HG03575 (cell line): ENCODE measurements around the gene SH3RF3.
"Not testable (repeated sequence)": the region's sequence is repeated elsewhere in the genome, so short reads cannot be mapped to it uniquely, and the experiment has no call there.

Source experiments
- ATAC-seq: cut with Tn5 transposase; IDR thresholded peaks from one replicate; pipeline ENCODE4 v1.9.1; 2021; ENCODE audit not compliant: unreplicated experiment, insufficient number of reproducible peaks, low FRiP score; ENCODE audit errors: extremely low read depth

Gene SH3RF3

DNA sequence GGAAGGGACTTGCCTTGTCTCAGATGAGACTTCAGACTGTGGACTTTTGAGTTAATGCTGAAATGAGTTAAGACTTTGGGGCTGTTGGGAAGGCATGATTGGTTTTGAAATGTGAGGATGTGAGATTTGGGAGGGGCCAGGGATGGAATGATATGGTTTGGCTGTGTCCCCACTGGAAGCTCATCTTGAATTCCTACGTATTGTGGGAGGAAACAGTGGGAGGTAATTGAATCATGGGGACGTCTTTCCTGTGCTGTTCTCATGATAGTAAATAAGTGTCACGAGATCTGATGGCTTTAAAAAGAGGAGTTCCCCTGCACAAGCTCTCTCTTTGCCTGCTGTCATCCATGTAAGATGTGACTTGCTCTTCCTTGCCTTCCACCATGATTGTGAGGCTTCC, 407.6 kb downstream of the SH3RF3 start:
- ATAC-seq = not testable (repeated sequence)

GRCh38 chr2:109537565-109538222, 408.7 kb downstream of the SH3RF3 start:
- ATAC-seq = no peak

- no peak for ATAC-seq
These were observed 409.5 kb downstream of the SH3RF3 start for GRCh38 chr2:109538546-109538945.

GRCh38 chr2:109542384-109542783, 413.4 kb downstream of the SH3RF3 start:
- no peak for ATAC-seq

DNA sequence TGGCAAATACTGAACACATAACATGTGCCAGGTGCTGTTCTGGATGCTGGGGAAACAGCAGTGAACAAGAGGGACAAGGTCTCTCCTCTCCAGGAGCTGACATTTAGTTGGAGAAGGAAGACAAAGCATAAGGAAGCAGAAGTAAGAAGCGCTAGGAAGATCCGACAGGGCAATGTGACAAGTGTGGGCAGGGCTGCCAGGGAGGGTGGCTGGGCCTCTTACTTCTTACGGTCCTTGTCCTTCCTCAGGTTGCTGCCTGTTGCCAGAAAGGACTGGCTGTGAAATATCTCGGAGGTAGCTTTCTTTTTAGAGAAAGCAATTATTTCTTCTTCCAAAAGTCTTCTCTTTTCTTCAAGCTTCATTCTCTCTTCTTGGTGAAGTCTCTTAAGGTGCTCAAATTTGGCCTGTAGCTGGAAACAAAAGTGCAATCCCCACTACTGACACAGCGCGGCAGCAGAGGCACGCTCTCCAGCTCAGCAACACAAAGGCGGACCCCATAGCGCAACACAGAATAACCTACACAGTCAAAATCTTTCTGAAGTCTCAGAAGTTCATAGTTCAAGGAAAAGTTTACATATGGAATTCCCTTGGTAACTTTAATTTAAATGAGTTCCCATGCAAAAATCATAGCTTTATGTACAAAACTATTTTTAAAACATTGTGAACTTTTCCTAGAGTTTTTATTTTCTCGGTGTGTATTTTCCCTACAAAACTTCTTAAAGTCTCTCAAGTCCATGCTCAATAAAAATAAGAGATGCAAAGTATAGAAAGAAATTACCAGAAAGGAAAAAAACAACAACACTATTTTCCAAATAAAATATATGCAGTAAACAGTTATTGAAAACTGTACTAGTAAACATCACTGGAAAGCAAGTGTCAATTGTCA, 417.1 kb downstream of the SH3RF3 start:
- no peak for ATAC-seq

- ATAC-seq = no peak
These were observed 418.3 kb downstream of the SH3RF3 start for GRCh38 chr2:109547280-109547679.

GRCh38 chr2:109549016-109549590, 420.1 kb downstream of the SH3RF3 start:
- no peak for ATAC-seq
